A172 (cell line): ENCODE results near the gene TRIM4. TPM values are rescaled to one million over a fixed set of nuclear protein-coding genes. Genes with fewer than 3 reads are reported as not detected.
"Not testable (repeated sequence)": the region's sequence is repeated elsewhere in the genome, so short reads cannot be mapped to it uniquely, and the experiment has no call there.

Experiments used
- DNase-seq: peaks from one replicate; pipeline ENCODE4 v3.0.0-alpha.2; 2015; ENCODE audit warnings: low spot score
- total RNA-seq: library from RNA; depleted of rRNA; stranded (reverse); fragments of >200 nt; shearing (Covaris generic); gene quantifications from 2 replicates; pipeline ENCODE4 v1.2.3, GENCODE V29; 2014; rRNA removed

TRIM4 gene, protein sequence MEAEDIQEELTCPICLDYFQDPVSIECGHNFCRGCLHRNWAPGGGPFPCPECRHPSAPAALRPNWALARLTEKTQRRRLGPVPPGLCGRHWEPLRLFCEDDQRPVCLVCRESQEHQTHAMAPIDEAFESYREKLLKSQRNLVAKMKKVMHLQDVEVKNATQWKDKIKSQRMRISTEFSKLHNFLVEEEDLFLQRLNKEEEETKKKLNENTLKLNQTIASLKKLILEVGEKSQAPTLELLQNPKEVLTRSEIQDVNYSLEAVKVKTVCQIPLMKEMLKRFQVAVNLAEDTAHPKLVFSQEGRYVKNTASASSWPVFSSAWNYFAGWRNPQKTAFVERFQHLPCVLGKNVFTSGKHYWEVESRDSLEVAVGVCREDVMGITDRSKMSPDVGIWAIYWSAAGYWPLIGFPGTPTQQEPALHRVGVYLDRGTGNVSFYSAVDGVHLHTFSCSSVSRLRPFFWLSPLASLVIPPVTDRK
- total RNA-seq = 11.1 and 12.7 TPM in 2 replicates

GRCh38 chr7:99918959-99919813, at the start of gene TRIM4:
Gene TRIM4, minus strand, starts transcription at chr7:99919530. Its CDS starts 129 bp downstream, at chr7:99919401.
- DNase-seq = peak; percentile 61

- DNase-seq = no peak
These were observed 39.4 kb upstream of the TRIM4 start for GRCh38 chr7:99958564-99959227.

- DNase-seq = no peak
These were observed 35.9 kb upstream of the TRIM4 start for GRCh38 chr7:99955247-99955646.

DNA sequence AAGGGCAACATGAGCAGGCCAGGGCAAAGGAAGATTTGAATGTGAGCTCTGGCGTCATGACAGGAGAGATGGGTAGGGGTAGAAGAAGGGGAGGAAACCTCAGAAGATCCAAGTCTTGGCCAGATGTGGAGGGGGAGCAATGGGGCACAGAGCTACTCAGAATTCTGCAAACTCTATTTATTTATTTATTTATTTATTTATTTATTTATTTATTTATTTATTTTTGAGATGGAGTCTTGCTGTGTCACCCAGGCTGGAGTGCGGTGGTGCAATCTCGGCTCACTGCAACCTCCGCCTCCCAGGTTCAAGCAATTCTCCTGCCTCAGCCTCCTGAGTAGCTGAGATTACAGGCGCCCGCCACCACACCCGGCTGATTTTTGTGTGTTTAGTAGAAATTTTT, 35.3 kb upstream of the TRIM4 start:
- not testable (repeated sequence) for DNase-seq

GRCh38 chr7:99953649-99954048, 34.3 kb upstream of the TRIM4 start:
- DNase-seq = no peak

GRCh38 chr7:99952649-99953048, 33.3 kb upstream of the TRIM4 start:
- not testable (repeated sequence) for DNase-seq

DNA sequence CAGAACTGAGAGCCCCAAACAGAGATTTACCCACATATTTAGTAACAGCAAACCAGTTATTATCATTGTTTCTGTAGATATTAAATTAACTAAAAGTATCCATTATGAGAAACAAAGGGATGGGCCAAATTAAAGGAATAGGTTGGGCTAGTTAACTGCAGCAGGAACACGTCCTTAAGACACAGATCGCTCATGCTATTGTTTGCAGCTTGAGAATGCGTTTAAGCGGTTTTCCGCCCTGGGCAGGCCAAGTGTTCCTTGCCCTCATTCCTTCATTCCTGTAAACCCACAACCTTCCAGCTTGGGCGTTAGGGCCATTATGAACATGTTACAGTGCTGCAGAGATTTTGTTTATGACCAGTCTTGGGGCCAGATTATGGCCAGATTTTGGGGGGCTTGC, 31.5 kb upstream of the TRIM4 start:
- not testable (repeated sequence) for DNase-seq

DNA sequence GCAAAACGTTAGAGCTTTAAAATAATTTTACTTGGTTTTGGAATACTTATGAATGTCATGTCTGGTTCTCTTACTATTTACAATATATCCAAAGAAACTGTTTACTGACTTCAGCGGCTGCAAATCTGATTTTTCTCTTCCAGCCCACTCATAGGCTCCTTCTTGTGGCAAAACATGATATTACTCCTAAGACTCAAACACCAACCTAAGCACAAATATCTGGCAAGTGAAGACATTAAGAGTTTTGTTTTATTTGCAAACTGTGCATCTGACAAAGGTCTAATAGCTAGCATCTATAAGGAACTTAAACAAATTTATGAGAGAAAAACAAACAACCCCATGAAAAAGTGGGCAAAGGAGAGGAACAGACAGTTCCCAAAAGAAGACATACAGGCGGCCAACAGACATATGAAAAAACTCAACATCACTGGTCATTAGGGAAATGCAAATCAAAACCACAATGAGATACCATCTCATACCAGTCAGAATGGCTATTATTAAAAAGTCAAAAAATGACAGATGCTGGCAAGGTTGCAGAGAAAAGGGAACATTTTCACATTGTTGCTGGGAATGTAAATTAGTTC, 30.4 kb upstream of the TRIM4 start:
- no peak for DNase-seq

GRCh38 chr7:99947608-99948007, 28.3 kb upstream of the TRIM4 start:
- DNase-seq = no peak

DNA sequence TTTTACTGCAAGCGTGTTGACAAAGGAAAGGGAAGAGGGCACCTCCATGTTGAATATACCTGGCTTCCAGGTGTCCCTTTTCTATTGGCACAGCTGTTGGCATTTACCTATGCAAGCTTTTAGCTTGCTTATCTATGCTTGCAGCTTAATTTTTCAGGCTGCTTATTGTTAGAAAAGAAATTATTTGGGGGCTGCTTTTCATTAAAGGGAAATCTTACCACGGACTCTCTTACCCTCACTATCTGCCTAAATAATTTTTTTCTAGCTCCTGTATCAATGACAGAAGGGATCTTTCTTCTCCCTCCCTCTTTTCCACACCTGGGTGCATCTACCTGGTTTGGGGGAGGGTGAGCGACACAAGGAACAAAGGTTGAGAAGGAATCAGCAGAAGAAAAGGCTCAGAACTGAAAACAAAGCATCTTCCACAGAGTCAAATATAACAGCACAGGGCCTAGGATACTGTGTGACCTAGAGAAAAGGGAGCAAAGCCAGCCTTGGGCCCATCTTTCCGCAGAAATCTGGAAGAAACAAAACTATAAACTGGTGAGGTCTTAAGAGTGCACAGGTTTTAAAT, 25.3 kb upstream of the TRIM4 start:
- DNase-seq = no peak

DNA sequence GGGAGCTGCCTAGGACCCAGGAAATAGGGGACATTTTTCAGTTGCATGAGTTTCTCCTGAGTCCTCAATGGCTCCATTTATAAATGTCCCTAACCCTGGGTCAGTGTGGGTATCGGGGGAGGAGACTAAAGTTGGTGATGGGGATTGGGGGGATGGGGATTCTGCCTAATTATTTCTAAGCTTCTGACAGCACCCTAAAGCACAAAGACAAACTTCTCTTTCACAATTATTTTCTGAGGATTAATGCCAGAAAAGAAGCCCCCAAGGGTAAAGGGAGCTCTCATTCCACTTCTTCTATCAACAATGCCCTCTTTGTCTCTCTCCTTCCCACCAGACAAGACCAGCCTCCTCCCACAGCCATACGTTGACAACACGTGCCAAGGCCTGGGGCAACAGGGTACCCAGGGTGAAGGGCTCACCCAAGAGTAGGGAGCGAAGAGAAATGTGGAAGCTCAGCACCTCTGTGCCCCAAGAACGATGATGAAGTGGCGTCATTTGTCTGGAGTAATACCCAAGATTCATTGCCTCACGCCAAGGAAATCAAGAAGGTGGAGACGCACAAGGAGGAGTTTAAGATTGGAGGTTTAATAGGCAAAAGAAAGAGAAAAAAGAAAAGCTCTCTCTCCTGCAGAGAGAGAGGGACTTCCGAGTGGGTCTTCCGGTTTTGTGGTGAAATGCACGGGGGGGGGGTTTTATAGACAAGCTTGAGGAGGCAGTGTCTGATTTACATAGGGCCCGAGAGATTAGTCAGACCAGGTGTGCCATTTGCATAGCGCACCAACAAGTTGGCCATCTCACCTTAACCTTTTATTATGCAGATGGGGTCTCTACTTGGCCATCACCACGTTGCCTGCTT, 24.5 kb upstream of the TRIM4 start:
- DNase-seq = no peak

DNA sequence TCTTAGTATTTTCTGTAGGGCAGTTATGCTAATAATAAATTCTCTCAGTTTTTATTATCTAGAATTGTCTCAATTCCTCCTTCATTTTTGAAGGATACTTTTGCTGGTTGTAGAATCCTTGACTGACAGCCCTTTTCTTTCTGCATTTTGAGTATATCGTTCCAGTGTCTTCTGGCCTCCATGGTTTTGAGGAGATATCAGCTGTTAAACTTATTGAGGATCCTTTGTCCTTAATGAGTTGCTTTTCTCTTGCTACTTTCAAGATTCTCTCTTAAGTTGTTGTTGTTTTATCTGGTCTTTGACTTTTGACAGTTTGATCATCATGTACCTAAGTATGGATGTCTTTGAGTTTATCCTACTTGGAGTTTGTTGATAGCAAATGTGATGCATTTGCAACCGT, 19.0 kb upstream of the TRIM4 start:
- DNase-seq = no peak

GRCh38 chr7:99935009-99935408, 15.7 kb upstream of the TRIM4 start:
- DNase-seq = not testable (repeated sequence)

- DNase-seq = no peak
These were observed 11.0 kb upstream of the TRIM4 start for GRCh38 chr7:99930376-99930775.

DNA sequence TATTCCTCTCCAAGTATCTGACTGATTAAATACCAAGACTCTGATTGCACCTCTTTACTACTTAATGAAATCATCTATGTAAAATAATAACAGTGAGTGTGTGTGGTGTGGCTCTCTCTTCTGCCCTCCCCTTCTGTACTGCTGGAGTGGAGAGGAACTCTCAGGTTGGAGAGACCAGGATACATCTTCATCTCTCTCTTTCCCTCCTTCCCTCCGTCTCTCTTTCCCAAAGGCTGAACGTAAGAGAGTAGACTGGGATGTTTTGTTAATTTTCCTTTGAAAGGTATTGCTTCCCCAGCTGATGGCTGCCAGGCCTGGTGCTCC, 10.4 kb upstream of the TRIM4 start:
- no peak for DNase-seq

GRCh38 chr7:99928994-99929729, 9.8 kb upstream of the TRIM4 start, which contains the start of gene GJC3:
Gene GJC3, minus strand, starts transcription at chr7:99929620. Its CDS starts 0 bp downstream, at chr7:99929620.
- no peak for DNase-seq

GRCh38 chr7:99928188-99928587, 8.9 kb upstream of the TRIM4 start:
- DNase-seq = no peak

DNA sequence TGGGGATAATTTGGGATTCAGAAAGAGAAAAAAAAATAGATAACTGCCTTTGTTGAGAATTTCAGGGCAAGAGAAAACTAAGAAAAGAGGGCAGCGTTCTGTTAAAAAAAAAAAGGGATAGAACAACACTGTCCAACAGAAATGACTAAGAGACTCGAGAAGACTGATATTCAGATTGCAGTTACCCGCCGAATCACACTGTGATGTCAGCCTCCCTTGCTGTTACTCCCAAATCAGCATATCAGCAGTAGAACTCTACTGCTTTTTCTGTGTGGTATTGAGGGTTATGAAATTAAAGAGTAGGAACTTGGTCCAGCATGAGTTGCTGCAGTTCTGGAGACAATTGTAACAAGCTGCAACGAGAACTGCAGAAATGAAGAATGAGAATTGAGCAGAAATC, 8.2 kb upstream of the TRIM4 start:
- no peak for DNase-seq

GRCh38 chr7:99926321-99926720, 7.0 kb upstream of the TRIM4 start:
- no peak for DNase-seq

- DNase-seq = no peak
These were observed 3.9 kb upstream of the TRIM4 start for GRCh38 chr7:99923200-99923599.
